MCF 10A (cell line): ENCODE results near the gene CRTAC1. TPM values are rescaled to one million over a fixed set of nuclear protein-coding genes. Genes with fewer than 3 reads are reported as not detected.

ENCODE experiments used
- BruUV-seq: library from RNA; stranded (reverse); fragments of 400-500 nt; replicated peaks from 2 replicates; lab custom pipeline; 2021; lab: Mats Ljungman, UMichigan
- CTCF ChIA-PET: fragments of 300-600 bp; sonication (Branson Sonifier 250); formaldehyde crosslinking; extraction: SDS; loops from one replicate; lab custom pipeline; 2021; ENCODE audit warnings: antibody characterized with exemption, inconsistent platforms; lab: Yijun Ruan, JAX
- POLR2A ChIA-PET: fragments of 300-600, 350-650 bp; sonication (Branson Sonifier 250); formaldehyde crosslinking; extraction: SDS; loops from one replicate; lab custom pipeline; 2020; ENCODE audit warnings: antibody characterized with exemption, inconsistent platforms; lab: Yijun Ruan, JAX
- DNase-seq: peaks from one replicate; pipeline ENCODE4 v3.0.0-alpha.2; 2018; ENCODE audit not compliant: unreplicated experiment
- H3K27ac Mint-ChIP-seq: one replicate; pipeline ENCODE4 v1.8.0; 2022; ENCODE audit warnings: mild to moderate bottlenecking, low read depth, mixed read lengths; ENCODE audit not compliant: unreplicated experiment
- H3K27me3 Mint-ChIP-seq: one replicate; pipeline ENCODE4 v1.8.0; 2022; ENCODE audit warnings: mixed read lengths; ENCODE audit not compliant: insufficient read depth, unreplicated experiment
- H3K36me3 Mint-ChIP-seq: one replicate; pipeline ENCODE4 v1.8.0; 2022; ENCODE audit warnings: mild to moderate bottlenecking, moderate library complexity, mixed read lengths; ENCODE audit not compliant: insufficient read depth, unreplicated experiment
- H3K4me1 Mint-ChIP-seq: one replicate; pipeline ENCODE4 v1.8.0; 2022; ENCODE audit warnings: mixed read lengths; ENCODE audit not compliant: insufficient read depth, unreplicated experiment
- H3K4me3 Mint-ChIP-seq: one replicate; pipeline ENCODE4 v1.8.0; 2022; ENCODE audit warnings: mild to moderate bottlenecking, moderate library complexity, mixed read lengths; ENCODE audit not compliant: unreplicated experiment
- H3K9me3 Mint-ChIP-seq: one replicate; pipeline ENCODE4 v1.8.0; 2022; ENCODE audit warnings: mixed read lengths; ENCODE audit not compliant: unreplicated experiment
- CTCF ChIP-seq: fragments of 200-600 bp; IDR thresholded peaks from one replicate; pipeline ENCODE4 v1.8.0; 2022; ENCODE audit warnings: antibody characterized with exemption, mild to moderate bottlenecking; ENCODE audit not compliant: unreplicated experiment
- intact Hi-C: fragments of 100-400 bp; cut with micrococcal nuclease; formaldehyde crosslinking; loops from 2 replicates; pipeline ENCODE4 v1.14.1; 2022
- total RNA-seq: library from RNA; stranded (reverse); gene quantifications from 2 replicates; pipeline ENCODE4 v1.2.3, GENCODE V29; 2022

The CRTAC1 gene
- total RNA-seq, 1 experiment from 2014 or later: not detected

GRCh38 chr10:97999923-98000248, 30.5 kb downstream of the CRTAC1 start:
- Mint-ChIP-seq H3K9me3 (peaks cover 5% of the 10 kb centered on the region), H3K4me3 (no peak overlapping the region), H3K27ac (no peak overlapping the region), H3K36me3 (no peaks in the 10 kb centered on the region), H3K4me1 (no peaks in the 10 kb centered on the region), H3K27me3 (no peaks in the 10 kb centered on the region)
- intact Hi-C loops: no loop called here
- no TSS peak for BruUV-seq
- no peak for DNase-seq
- POLR2A ChIA-PET: no interaction called here
- CTCF ChIA-PET: interaction anchor here (0.6 kb wide), 1 partner anchor 17 kb away, joined by 3 read pairs; no protein-coding TSS in a partner anchor
- no peak for TF ChIP-seq CTCF

- ChIA-PET CTCF (interaction anchor here (0.6 kb wide), 1 partner anchor 17 kb away, joined by 3 read pairs; no protein-coding TSS in a partner anchor), POLR2A (no interaction called here)
- H3K27me3 Mint-ChIP-seq: no peaks in the 10 kb centered on the region
- intact Hi-C loops: no loop called here
- BruUV-seq: no TSS peak
- no peaks in the 10 kb centered on the region for H3K36me3 Mint-ChIP-seq
- no peak for DNase-seq
- H3K9me3 Mint-ChIP-seq: peaks cover 5% of the 10 kb centered on the region
- H3K27ac Mint-ChIP-seq: no peak overlapping the region
- no peaks in the 10 kb centered on the region for H3K4me1 Mint-ChIP-seq
- no peak for TF ChIP-seq CTCF
- H3K4me3 Mint-ChIP-seq: no peak overlapping the region
Observed at GRCh38 chr10:97999066-97999922, 31.1 kb downstream of the CRTAC1 start.

- intact Hi-C loops: no loop called here
- H3K9me3 Mint-ChIP-seq: no peaks in the 10 kb centered on the region
Observed at GRCh38 chr10:97991871-97992270, 38.5 kb downstream of the CRTAC1 start.

More at GRCh38 chr10:97991871-97992270, 38.5 kb downstream of the CRTAC1 start:
- Mint-ChIP-seq H3K4me3 (no peak overlapping the region), H3K4me1 (no peaks in the 10 kb centered on the region), H3K36me3 (no peaks in the 10 kb centered on the region), H3K27ac (no peak overlapping the region), H3K27me3 (peaks cover 30% of the 10 kb centered on the region)
- ChIA-PET CTCF (interaction anchor here (0.6 to 1.1 kb wide), 2 partner anchors 48 to 506 kb away, joined by 3 to 4 read pairs; no protein-coding TSS in a partner anchor), POLR2A (no interaction called here)
- DNase-seq: peak; percentile 55
- no peak for TF ChIP-seq CTCF
- no TSS peak for BruUV-seq
